HL-60/S4 (cell line): ENCODE results near the gene PSMC6.

Experiments used
- in situ Hi-C: fragments of 300-500 bp; cut with MboI; formaldehyde crosslinking; loops from 2 replicates; pipeline ENCODE4 v1.14.3; 2022; ENCODE audit warnings: low sequenced_read_pairs

Gene PSMC6

GRCh38 chr14:52706724-52707706, at the start of gene PSMC6:
Gene PSMC6 (plus strand): TSS chr14:52707200. CDS start chr14:52707220, 20 bp downstream.
- in situ Hi-C loops: no loop called here

- in situ Hi-C loops: no loop called here
Measured at GRCh38 chr14:52660325-52660724, 46.7 kb upstream of the PSMC6 start.

GRCh38 chr14:52660832-52661231, 46.2 kb upstream of the PSMC6 start:
- in situ Hi-C loops: no loop called here

- in situ Hi-C loops: no loop called here
Measured at GRCh38 chr14:52661314-52661713, 45.7 kb upstream of the PSMC6 start.

- in situ Hi-C loops: no loop called here
Measured at GRCh38 chr14:52663850-52664249, 43.1 kb upstream of the PSMC6 start.

GRCh38 chr14:52678591-52678990, 28.4 kb upstream of the PSMC6 start:
- in situ Hi-C loops: no loop called here

- in situ Hi-C loops: no loop called here
Measured at GRCh38 chr14:52683985-52684520, 22.9 kb upstream of the PSMC6 start.

- in situ Hi-C loops: no loop called here
Measured at GRCh38 chr14:52686176-52686575, 20.8 kb upstream of the PSMC6 start.

GRCh38 chr14:52690983-52691760, 15.8 kb upstream of the PSMC6 start:
- in situ Hi-C loops: no loop called here

- in situ Hi-C loops: no loop called here
Measured at GRCh38 chr14:52692248-52692962, 14.6 kb upstream of the PSMC6 start.

GRCh38 chr14:52693036-52693435, 14.0 kb upstream of the PSMC6 start:
- in situ Hi-C loops: no loop called here

- in situ Hi-C loops: no loop called here
Measured at GRCh38 chr14:52693532-52693931, 13.5 kb upstream of the PSMC6 start.

GRCh38 chr14:52694761-52695480, 12.1 kb upstream of the PSMC6 start:
- in situ Hi-C loops: no loop called here

- in situ Hi-C loops: no loop called here
Measured at GRCh38 chr14:52695481-52696091, 11.4 kb upstream of the PSMC6 start, which contains the start of gene ERO1A. Gene ERO1A (minus strand): TSS chr14:52695558. CDS start chr14:52695481, 77 bp downstream.

GRCh38 chr14:52700701-52701172, 6.3 kb upstream of the PSMC6 start:
- in situ Hi-C loops: no loop called here

GRCh38 chr14:52701223-52701622, 5.8 kb upstream of the PSMC6 start:
- in situ Hi-C loops: no loop called here

GRCh38 chr14:52703225-52703624, 3.8 kb upstream of the PSMC6 start:
- in situ Hi-C loops: no loop called here

- in situ Hi-C loops: no loop called here
Measured at GRCh38 chr14:52703664-52704063, 3.3 kb upstream of the PSMC6 start.

- in situ Hi-C loops: no loop called here
Measured at GRCh38 chr14:52706286-52706685, 714 bp upstream of the PSMC6 start.
